ENCODE results near the gene ASTL.

ASTL gene

DNA sequence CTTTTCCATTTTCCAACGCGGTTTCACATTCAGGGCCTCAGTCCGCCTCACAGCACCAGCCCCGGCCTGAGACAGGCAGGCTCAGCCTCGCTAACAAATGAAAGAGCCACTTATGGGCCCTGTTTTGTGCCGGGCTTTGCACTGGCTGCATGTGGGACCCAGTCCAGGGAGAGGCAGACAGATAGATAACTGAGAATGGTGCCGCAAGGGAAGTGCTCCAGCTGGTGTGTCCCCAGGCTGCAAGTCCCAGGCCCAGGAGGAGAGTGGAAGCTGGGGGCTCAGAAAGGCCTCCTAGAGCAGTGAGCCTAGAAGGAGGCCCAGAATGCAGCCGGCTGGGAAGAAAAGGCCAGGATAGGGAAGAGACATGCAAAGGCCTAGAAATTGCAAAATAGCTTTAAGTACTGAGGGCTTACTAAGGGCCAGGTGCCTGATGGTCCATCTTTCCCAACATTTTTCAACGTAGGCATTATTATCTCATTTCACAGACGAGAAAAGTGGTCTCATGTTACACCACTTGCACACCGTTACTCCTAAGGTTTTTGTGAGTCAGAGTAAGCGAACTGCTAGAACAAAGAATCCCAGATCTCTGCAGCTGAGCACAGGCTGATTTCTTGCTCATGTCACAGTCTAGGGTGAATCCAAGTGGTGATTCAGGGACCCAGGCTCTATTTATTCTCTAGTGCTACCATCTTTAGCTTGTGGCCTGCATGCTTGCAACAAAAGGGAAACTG, 47.9 kb downstream of the ASTL start:
- H3K4me1 ChIP-seq (ENCODE audit: control insufficient read depth, insufficient read depth, low read depth, low read length) = peaks cover 2% of the 10 kb centered on the region
- 80% methylated on average over 11 of the region's 12 CpGs for WGBS
- no peak overlapping the region for H3K18ac ChIP-seq (ENCODE audit: low read depth in 1 of 2, low read length in 2 of 2)
- H2AFZ ChIP-seq (ENCODE audit: low read depth, low read length) = no peak overlapping the region
- H3K4ac ChIP-seq (ENCODE audit: low read depth in 1 of 2, low read length in 2 of 2) = no peak overlapping the region
- no peak overlapping the region for H2BK120ac ChIP-seq (ENCODE audit: low read depth, low read length)
- no peak overlapping the region for H2BK12ac ChIP-seq (ENCODE audit: low read length in 2 of 2)
- H2BK15ac ChIP-seq (ENCODE audit: low read depth, poor library complexity, severe bottlenecking) = no peak overlapping the region
- H3K9ac ChIP-seq (ENCODE audit: low read length) = no peak overlapping the region
- H3K79me1 ChIP-seq (replicated peaks; ENCODE audit: low read length, poor library complexity, severe bottlenecking) = no peaks in the 10 kb centered on the region
- no peak overlapping the region for H2BK5ac ChIP-seq (ENCODE audit: low read depth, low read length, poor library complexity, severe bottlenecking)
- H3K27me3 ChIP-seq (ENCODE audit: control insufficient read depth in 1 of 2, insufficient read depth in 1 of 2, low read length in 2 of 2) = peaks cover 46 to 58% of the 10 kb centered on the region in 2 experiments
- H3K23ac ChIP-seq (ENCODE audit: low read length in 2 of 2) = no peak overlapping the region
- no peak overlapping the region for H3K14ac ChIP-seq (ENCODE audit: low read length in 2 of 2)
- no peak overlapping the region for H3K4me3 ChIP-seq (ENCODE audit: insufficient read depth in 1 of 2, low read depth in 1 of 2, low read length in 2 of 2)
- no peaks in the 10 kb centered on the region for H3K9me3 ChIP-seq (ENCODE audit: control insufficient read depth, low read length)
- no peak overlapping the region for H3K4me2 ChIP-seq (ENCODE audit: low read length, poor library complexity, severe bottlenecking)
- H2AK5ac ChIP-seq (ENCODE audit: low read length, severe bottlenecking) = no peak overlapping the region
- peak; percentile 9 for DNase-seq
- H3K36me3 ChIP-seq (ENCODE audit: control insufficient read depth in 1 of 2, insufficient read depth in 2 of 2, low read depth in 1 of 2, low read length in 2 of 2) = no peaks in the 10 kb centered on the region
- no peak overlapping the region for H4K91ac ChIP-seq (ENCODE audit: low read length)
- H3K27ac ChIP-seq (ENCODE audit: low read length, poor library complexity, severe bottlenecking) = no peak overlapping the region
- no peak overlapping the region for H4K8ac ChIP-seq (ENCODE audit: low read length)

DNA sequence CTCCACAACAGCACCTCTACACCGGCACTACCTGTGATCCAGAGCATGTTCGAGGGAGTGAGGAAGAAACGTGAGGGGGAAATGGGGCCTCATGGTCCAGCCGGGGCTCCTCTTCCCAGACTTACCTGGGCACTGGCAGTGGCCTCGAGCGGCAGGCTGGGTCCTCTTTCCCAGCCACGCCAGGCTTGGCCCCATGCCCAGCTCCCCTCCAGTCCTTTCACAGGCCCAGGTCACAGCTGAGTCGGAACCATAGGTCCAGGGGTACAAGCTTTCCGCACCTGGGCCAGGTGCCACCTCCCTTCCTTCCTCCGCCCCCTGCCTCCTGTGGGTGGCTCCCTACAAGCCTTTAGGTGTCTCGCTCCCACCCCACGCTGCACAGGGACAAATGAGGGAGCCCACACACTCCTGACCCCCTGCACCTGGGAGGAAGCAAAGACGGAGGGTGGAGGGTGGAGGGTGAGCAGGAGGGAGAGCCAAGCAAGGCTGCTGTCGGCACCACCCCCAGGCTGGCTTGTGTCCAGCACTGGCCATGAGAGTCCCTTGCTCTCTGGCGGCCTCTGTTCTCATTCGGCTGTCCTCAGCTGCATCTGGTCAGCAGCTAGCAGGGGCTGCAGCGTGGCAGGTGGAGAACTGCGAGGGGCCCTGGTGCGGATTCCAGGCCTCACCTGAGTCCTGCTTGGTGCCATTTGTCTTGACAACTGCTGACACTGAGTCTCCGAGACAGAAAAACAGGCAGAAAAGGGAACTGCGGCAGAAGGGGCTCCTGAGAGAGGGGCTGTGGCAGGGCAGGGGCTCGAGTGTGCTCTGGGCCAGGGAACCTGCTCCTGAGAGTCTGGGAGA, 48.7 kb downstream of the ASTL start:
- peaks cover 2% of the 10 kb centered on the region for H3K4me1 ChIP-seq (ENCODE audit: control insufficient read depth, insufficient read depth, low read depth, low read length)
- H2BK12ac ChIP-seq (ENCODE audit: low read length in 2 of 2) = no peak overlapping the region
- no peak overlapping the region for H3K27ac ChIP-seq (ENCODE audit: low read length, poor library complexity, severe bottlenecking)
- H3K9ac ChIP-seq (ENCODE audit: low read length) = no peak overlapping the region
- H3K36me3 ChIP-seq (ENCODE audit: control insufficient read depth in 1 of 2, insufficient read depth in 2 of 2, low read depth in 1 of 2, low read length in 2 of 2) = no peaks in the 10 kb centered on the region
- H4K91ac ChIP-seq (ENCODE audit: low read length) = peak overlapping the region; percentile 44
- H3K4me2 ChIP-seq (ENCODE audit: low read length, poor library complexity, severe bottlenecking) = no peak overlapping the region
- no peak for DNase-seq
- no peaks in the 10 kb centered on the region for H3K9me3 ChIP-seq (ENCODE audit: control insufficient read depth, low read length)
- H2BK120ac ChIP-seq (ENCODE audit: low read depth, low read length) = no peak overlapping the region
- no peak overlapping the region for H3K23ac ChIP-seq (ENCODE audit: low read length in 2 of 2)
- H3K14ac ChIP-seq (ENCODE audit: low read length in 2 of 2) = no peak overlapping the region
- 80% methylated on average over 21 of the region's 22 CpGs for WGBS
- H4K8ac ChIP-seq (ENCODE audit: low read length) = no peak overlapping the region
- H3K79me1 ChIP-seq (replicated peaks; ENCODE audit: low read length, poor library complexity, severe bottlenecking) = no peaks in the 10 kb centered on the region
- no peak overlapping the region for H2AFZ ChIP-seq (ENCODE audit: low read depth, low read length)
- H3K4me3 ChIP-seq (ENCODE audit: insufficient read depth in 1 of 2, low read depth in 1 of 2, low read length in 2 of 2) = no peak overlapping the region
- H3K4ac ChIP-seq (ENCODE audit: low read depth in 1 of 2, low read length in 2 of 2) = no peak overlapping the region
- H3K18ac ChIP-seq (ENCODE audit: low read depth in 1 of 2, low read length in 2 of 2) = no peak overlapping the region
- no peak overlapping the region for H2BK15ac ChIP-seq (ENCODE audit: low read depth, poor library complexity, severe bottlenecking)
- no peak overlapping the region for H2BK5ac ChIP-seq (ENCODE audit: low read depth, low read length, poor library complexity, severe bottlenecking)
- peaks cover 46 to 56% of the 10 kb centered on the region in 2 experiments for H3K27me3 ChIP-seq (ENCODE audit: control insufficient read depth in 1 of 2, insufficient read depth in 1 of 2, low read length in 2 of 2)
- no peak overlapping the region for H2AK5ac ChIP-seq (ENCODE audit: low read length, severe bottlenecking)

DNA sequence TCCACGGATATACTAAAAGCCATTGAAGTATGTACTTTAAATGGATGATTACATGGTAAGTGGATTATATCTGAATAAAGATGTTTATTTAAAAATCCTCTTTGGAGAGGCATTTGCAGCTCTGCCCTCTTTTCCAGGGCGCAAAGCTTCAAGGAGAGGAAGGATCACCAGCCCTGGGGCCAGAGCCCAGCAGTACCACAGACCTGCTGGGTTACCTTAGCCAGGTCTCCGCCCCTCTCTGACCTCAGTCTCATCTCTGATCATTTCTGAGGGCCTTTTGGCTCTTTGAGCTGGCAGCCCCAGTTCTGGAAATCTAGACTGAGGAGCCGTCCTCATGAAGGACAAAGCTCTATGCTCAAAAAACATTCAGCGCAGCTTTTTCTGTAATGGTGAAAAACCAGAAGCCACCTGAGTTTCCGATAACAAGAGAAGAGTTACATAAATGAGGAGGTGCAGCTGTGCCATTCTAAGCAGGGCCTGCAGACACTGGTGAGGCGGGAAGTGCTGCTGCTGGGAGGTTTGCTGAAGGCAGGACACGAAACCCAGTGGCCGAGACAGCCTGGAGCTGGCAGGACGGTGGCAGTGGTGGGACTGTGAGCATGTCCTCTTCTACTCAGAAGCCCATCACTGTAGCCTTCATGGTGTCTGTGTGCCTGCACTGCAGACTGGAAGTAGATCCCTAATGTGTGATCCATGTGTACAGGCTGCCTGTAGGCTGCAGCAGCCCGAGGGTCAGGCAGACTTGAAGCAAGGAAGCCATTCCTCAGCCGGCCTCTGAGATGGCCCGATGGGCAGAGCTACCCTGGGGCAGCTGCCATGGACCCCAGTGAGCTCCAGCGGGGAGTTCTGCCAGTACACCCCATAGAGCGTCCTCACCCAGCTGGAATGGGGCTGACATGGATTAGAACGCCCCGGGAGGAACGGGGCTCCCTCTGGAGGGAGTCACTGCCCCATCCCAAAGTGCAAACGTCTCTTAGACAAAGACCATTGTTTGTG, 49.7 kb downstream of the ASTL start:
- WGBS = 81% methylated on average over 15 of the region's 19 CpGs

More for the DNA sequence above, 49.7 kb downstream of the ASTL start:
- Histone ChIP-seq H3K4me3 (ENCODE audit: insufficient read depth in 1 of 2, low read depth in 1 of 2, low read length in 2 of 2) (no peak overlapping the region), H2AK5ac (ENCODE audit: low read length, severe bottlenecking) (no peak overlapping the region), H3K4me2 (ENCODE audit: low read length, poor library complexity, severe bottlenecking) (no peak overlapping the region), H2AFZ (ENCODE audit: low read depth, low read length) (no peak overlapping the region), H3K79me1 (replicated peaks; ENCODE audit: low read length, poor library complexity, severe bottlenecking) (no peaks in the 10 kb centered on the region), H4K8ac (ENCODE audit: low read length) (no peak overlapping the region), H3K14ac (ENCODE audit: low read length in 2 of 2) (peak overlapping the region in 1 of 2 experiments; percentile 38), H3K27ac (ENCODE audit: low read length, poor library complexity, severe bottlenecking) (no peak overlapping the region), H3K36me3 (ENCODE audit: control insufficient read depth in 1 of 2, insufficient read depth in 2 of 2, low read depth in 1 of 2, low read length in 2 of 2) (no peaks in the 10 kb centered on the region), H3K9me3 (ENCODE audit: control insufficient read depth, low read length) (no peaks in the 10 kb centered on the region), H3K4me1 (ENCODE audit: control insufficient read depth, insufficient read depth, low read depth, low read length) (peaks cover 2% of the 10 kb centered on the region), H3K18ac (ENCODE audit: low read depth in 1 of 2, low read length in 2 of 2) (no peak overlapping the region), H2BK12ac (ENCODE audit: low read length in 2 of 2) (no peak overlapping the region), H3K27me3 (ENCODE audit: control insufficient read depth in 1 of 2, insufficient read depth in 1 of 2, low read length in 2 of 2) (peaks cover 43 to 47% of the 10 kb centered on the region in 2 experiments), H4K91ac (ENCODE audit: low read length) (no peak overlapping the region), H2BK5ac (ENCODE audit: low read depth, low read length, poor library complexity, severe bottlenecking) (no peak overlapping the region), H3K23ac (ENCODE audit: low read length in 2 of 2) (no peak overlapping the region), H3K9ac (ENCODE audit: low read length) (no peak overlapping the region), H2BK120ac (ENCODE audit: low read depth, low read length) (no peak overlapping the region), H3K4ac (ENCODE audit: low read depth in 1 of 2, low read length in 2 of 2) (no peak overlapping the region), H2BK15ac (ENCODE audit: low read depth, poor library complexity, severe bottlenecking) (no peak overlapping the region)
- no peak for DNase-seq

Measured in mesenchymal stem cell (in vitro differentiated cells and primary cell).